Esophagus squamous epithelium (tissue), 4 donors: ENCODE data around the gene DCAF5.

Experiments
- CTCF ChIP-seq, 6 experiments: fragments of 450-650 bp in 4 of 6; fragments of 200-600 bp in 2 of 6; sonication (generic) in 2 of 6; IDR thresholded peaks; one replicate each; pipeline ENCODE4 v1.5.1; 2016 to 2019; ENCODE audit warnings: antibody characterized with exemption in 6 of 6, mild to moderate bottlenecking in 4 of 6, moderate library complexity in 4 of 6
- POLR2A ChIP-seq, 4 donors: fragments of 450-650 bp; IDR thresholded peaks; one replicate each; pipeline ENCODE4 v1.6.1; 2017; ENCODE audit warnings: antibody characterized with exemption in 4 of 4, mild to moderate bottlenecking in 4 of 4, moderate library complexity in 3 of 4

GRCh38 chr14:69156224-69156623 lies 3.3 kb upstream of the DCAF5 start:
- TF ChIP-seq CTCF (IDR thresholded peaks at IDR 0.05) (no peak), POLR2A (IDR thresholded peaks at IDR 0.05) (no peak)
